ENCODE data around the gene GALT.

GRCh38 chr9:34644766-34645314, 1.6 kb upstream of the GALT start:
- TF ChIP-seq CTCF (conservative IDR thresholded peaks at IDR 0.05 in 1 of 2, IDR thresholded peaks at IDR 0.05 in 1 of 2; ENCODE audit: low read depth in 1 of 2, low read length in 2 of 2) (no peak), EZH2 (IDR thresholded peaks at IDR 0.05; ENCODE audit: low read length, missing control alignments) (no peak)
